Stimulated activated CD4-positive, alpha-beta T cell treated with anti-CD3 and anti-CD28 coated beads, Interleukin-12 subunit alpha, Interleukin-12 subunit beta, amount 100 ng/mL, for 48 hours (primary cell): ENCODE data around the gene ANKRD65.
"Not testable (repeated sequence)": the region's sequence is repeated elsewhere in the genome, so short reads cannot be mapped to it uniquely, and the experiment has no call there.

Source experiments
- DNase-seq, 3 donors: peaks; one replicate each; pipeline ENCODE4 v3.0.0-alpha.2; 2020; ENCODE audit warnings: low read depth in 2 of 3, low spot score in 1 of 3

ANKRD65 gene

GRCh38 chr1:1417825-1418463 is 3.1 kb downstream of the ANKRD65 start:
- not testable (repeated sequence) for DNase-seq

- not testable (repeated sequence) for DNase-seq
These were observed 3.7 kb downstream of the ANKRD65 start for GRCh38 chr1:1417396-1417795.

GRCh38 chr1:1415751-1416150 is 5.3 kb downstream of the ANKRD65 start:
- DNase-seq = no peak

GRCh38 chr1:1412311-1412902 is 8.7 kb downstream of the ANKRD65 start:
- not testable (repeated sequence) for DNase-seq

GRCh38 chr1:1411626-1412025 is 9.4 kb downstream of the ANKRD65 start:
- no peak for DNase-seq

GRCh38 chr1:1410238-1410637 is 10.8 kb downstream of the ANKRD65 start:
- not testable (repeated sequence) for DNase-seq

- DNase-seq = no peak
These were observed 13.3 kb downstream of the ANKRD65 start for GRCh38 chr1:1407636-1408318.

- peak; percentile 90 to 95 (median 93) for DNase-seq
These were observed 14.0 kb downstream of the ANKRD65 start, which contains the start of gene MRPL20 for GRCh38 chr1:1406821-1407635. Gene MRPL20, minus strand, starts transcription at chr1:1407293. Its CDS starts 76 bp downstream, at chr1:1407217.

GRCh38 chr1:1406101-1406820 is 14.8 kb downstream of the ANKRD65 start:
- DNase-seq = no peak

GRCh38 chr1:1403653-1404052 is 17.4 kb downstream of the ANKRD65 start:
- DNase-seq = no peak

- not testable (repeated sequence) for DNase-seq
These were observed 18.1 kb downstream of the ANKRD65 start for GRCh38 chr1:1402901-1403392.

GRCh38 chr1:1402072-1402900 is 18.8 kb downstream of the ANKRD65 start:
- peak in 2 of 3 donors; percentile 28 to 49 for DNase-seq

- DNase-seq = no peak
These were observed 19.5 kb downstream of the ANKRD65 start for GRCh38 chr1:1401457-1402010.

GRCh38 chr1:1400576-1401456 is 20.3 kb downstream of the ANKRD65 start:
- no peak for DNase-seq

- no peak for DNase-seq
These were observed 21.1 kb downstream of the ANKRD65 start for GRCh38 chr1:1399872-1400575.

GRCh38 chr1:1399187-1399871 is 21.7 kb downstream of the ANKRD65 start, which contains the start of gene CCNL2:
Gene CCNL2, minus strand, starts transcription at chr1:1399335. Its CDS starts 29 bp downstream, at chr1:1399306.
- peak; percentile 98 to 100 (median 99) for DNase-seq

GRCh38 chr1:1398677-1399186 is 22.3 kb downstream of the ANKRD65 start:
- no peak for DNase-seq
